Measurements from ENCODE around the gene GGT6.

GGT6 gene

GRCh38 chr17:4549781-4550533 lies 10.4 kb downstream of the GGT6 start:
- DNase-seq = no peak

GRCh38 chr17:4548721-4549531 lies 11.5 kb downstream of the GGT6 start:
- no peak for DNase-seq

- no peak for DNase-seq
Measured at GRCh38 chr17:4548061-4548461, 12.3 kb downstream of the GGT6 start.

- DNase-seq = no peak
Measured at GRCh38 chr17:4547118-4547906, 13.1 kb downstream of the GGT6 start.

GRCh38 chr17:4545217-4545951 lies 15.0 kb downstream of the GGT6 start:
- no peak for DNase-seq

- no peak for DNase-seq
Measured at GRCh38 chr17:4544951-4545216, 15.5 kb downstream of the GGT6 start.

- DNase-seq = no peak
Measured at GRCh38 chr17:4544135-4544950, 16.0 kb downstream of the GGT6 start.

GRCh38 chr17:4543557-4544026 lies 16.8 kb downstream of the GGT6 start:
- no peak for DNase-seq

- no peak for DNase-seq
Measured at GRCh38 chr17:4542726-4543191, 17.6 kb downstream of the GGT6 start.

GRCh38 chr17:4542003-4542725 lies 18.2 kb downstream of the GGT6 start:
- DNase-seq = no peak

GRCh38 chr17:4541328-4542002 lies 18.9 kb downstream of the GGT6 start:
- no peak for DNase-seq

GRCh38 chr17:4540687-4541327 lies 19.6 kb downstream of the GGT6 start:
- DNase-seq = no peak

- DNase-seq = no peak
Measured at GRCh38 chr17:4540224-4540651, 20.1 kb downstream of the GGT6 start.

GRCh38 chr17:4539576-4540223 lies 20.7 kb downstream of the GGT6 start:
- DNase-seq = no peak

GRCh38 chr17:4539025-4539424 lies 21.4 kb downstream of the GGT6 start:
- no peak for DNase-seq

GRCh38 chr17:4538236-4539002 lies 22.0 kb downstream of the GGT6 start:
- no peak for DNase-seq

- DNase-seq = no peak
Measured at GRCh38 chr17:4537451-4538235, 22.7 kb downstream of the GGT6 start.
